Activated T-helper 1 cell treated with anti-CD3 and anti-CD28 coated beads, Interleukin-12 subunit alpha, Interleukin-12 subunit beta, Interleukin-2, Interleukin-4 antibody, amounts not matched to agents 30 ng/mL and 10 ng/mL and 1 ng/mL, durations not matched to agents 14 hours and 24 hours and 36 hours (primary cell): ENCODE results near the gene CYP3A4. TPM values are rescaled to one million over a fixed set of nuclear protein-coding genes. Genes with fewer than 3 reads are reported as not detected.
"Not testable (repeated sequence)": the region's sequence is repeated elsewhere in the genome, so short reads cannot be mapped to it uniquely, and the experiment has no call there.

Experiments
- DNase-seq: peaks from one replicate; pipeline ENCODE4 v3.0.0; 2021; ENCODE audit warnings: low spot score
- H3K27ac Mint-ChIP-seq: one replicate; pipeline ENCODE4 v1.8.0; 2021; ENCODE audit warnings: mild to moderate bottlenecking, mixed read lengths
- H3K27me3 Mint-ChIP-seq: one replicate; pipeline ENCODE4 v1.8.0; 2022; ENCODE audit warnings: mild to moderate bottlenecking, moderate library complexity, mixed read lengths; ENCODE audit not compliant: insufficient read depth
- H3K36me3 Mint-ChIP-seq: one replicate; pipeline ENCODE4 v1.8.0; 2021; ENCODE audit warnings: low read depth, mixed read lengths
- H3K4me1 Mint-ChIP-seq: one replicate; pipeline ENCODE4 v1.8.0; 2021; ENCODE audit warnings: low read depth, mixed read lengths
- H3K4me3 Mint-ChIP-seq: one replicate; pipeline ENCODE4 v1.8.0; 2021; ENCODE audit warnings: mild to moderate bottlenecking, moderate library complexity, mixed read lengths
- H3K9me3 Mint-ChIP-seq: one replicate; pipeline ENCODE4 v1.8.0; 2021; ENCODE audit warnings: mixed read lengths
- intact Hi-C: fragments of 100-400 bp; cut with micrococcal nuclease; formaldehyde crosslinking; loops from one replicate; pipeline ENCODE4 v1.15.1; 2024
- total RNA-seq: library from RNA; stranded (reverse); gene quantifications from 2 replicates; pipeline ENCODE4 v1.2.3, GENCODE V29; 2022

Gene CYP3A4
- total RNA-seq, 1 donor from 2014 or later = not detected

DNA sequence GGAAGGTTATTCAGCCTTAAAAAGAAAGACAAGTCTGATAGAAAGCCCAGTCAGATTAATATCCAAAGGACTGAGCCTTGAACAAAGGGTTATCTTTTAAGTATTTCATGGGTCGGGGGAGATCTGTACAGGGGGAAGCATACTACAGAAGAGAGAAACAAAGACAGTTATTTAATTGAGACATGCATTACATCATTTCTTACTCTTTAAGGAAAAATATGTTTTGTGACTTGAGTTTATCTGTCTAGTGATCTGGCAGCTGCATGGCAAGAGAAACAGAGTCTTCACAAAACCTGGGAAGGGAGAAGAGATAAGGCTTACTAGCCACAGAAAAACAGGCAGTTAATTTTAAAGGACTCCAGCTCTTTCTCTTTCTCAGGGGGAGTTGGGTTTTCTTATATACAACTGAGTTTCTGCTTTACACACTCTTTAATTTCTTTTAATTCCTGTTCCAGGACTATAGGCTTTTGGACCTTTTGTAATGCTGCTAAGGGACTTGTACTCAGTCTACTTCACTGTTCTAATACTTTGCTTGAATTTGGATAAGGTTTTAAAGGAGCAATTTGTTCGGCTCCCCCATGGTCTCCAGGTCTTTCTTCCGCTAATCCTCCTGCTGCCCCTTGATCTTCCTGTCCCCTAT, 23.0 kb upstream of the CYP3A4 start:
- intact Hi-C loops = no loop called here
- Mint-ChIP-seq H3K9me3 (no peaks in the 10 kb centered on the region), H3K27ac (no peak overlapping the region), H3K27me3 (peaks cover 8% of the 10 kb centered on the region), H3K4me1 (no peaks in the 10 kb centered on the region), H3K4me3 (no peak overlapping the region), H3K36me3 (no peaks in the 10 kb centered on the region)
- no peak for DNase-seq

- Mint-ChIP-seq H3K27me3 (peaks cover 11% of the 10 kb centered on the region), H3K27ac (no peak overlapping the region), H3K36me3 (no peaks in the 10 kb centered on the region), H3K4me3 (no peak overlapping the region), H3K4me1 (no peaks in the 10 kb centered on the region), H3K9me3 (no peaks in the 10 kb centered on the region)
- no peak for DNase-seq
- intact Hi-C loops = no loop called here
Observed at GRCh38 chr7:99805641-99806040, 21.7 kb upstream of the CYP3A4 start.

DNA sequence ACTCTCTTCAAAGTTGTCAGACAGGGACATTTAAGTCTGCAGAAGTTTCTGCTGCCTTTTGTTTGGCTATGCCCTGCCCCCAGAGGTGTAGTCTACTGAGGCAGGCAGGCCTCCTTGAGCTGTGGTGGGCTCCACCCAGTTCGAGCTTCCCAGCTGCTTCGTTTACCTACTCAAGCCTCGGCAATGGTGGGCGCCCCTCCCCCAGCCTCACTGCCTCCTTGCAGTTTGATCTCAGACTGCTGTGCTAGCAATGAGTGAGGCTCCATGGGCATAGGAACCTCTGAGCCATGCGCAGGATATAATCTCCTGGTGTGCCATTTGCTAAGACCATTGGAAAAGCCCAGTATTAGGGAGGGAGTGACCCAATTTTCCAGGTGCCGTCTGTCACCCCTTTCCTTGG, 19.1 kb upstream of the CYP3A4 start:
- intact Hi-C loops, H3K4me3 Mint-ChIP-seq, H3K4me1 Mint-ChIP-seq, H3K27ac Mint-ChIP-seq, H3K9me3 Mint-ChIP-seq, H3K36me3 Mint-ChIP-seq, DNase-seq: not testable (repeated sequence)
- peaks cover 21% of the 10 kb centered on the region for H3K27me3 Mint-ChIP-seq

DNA sequence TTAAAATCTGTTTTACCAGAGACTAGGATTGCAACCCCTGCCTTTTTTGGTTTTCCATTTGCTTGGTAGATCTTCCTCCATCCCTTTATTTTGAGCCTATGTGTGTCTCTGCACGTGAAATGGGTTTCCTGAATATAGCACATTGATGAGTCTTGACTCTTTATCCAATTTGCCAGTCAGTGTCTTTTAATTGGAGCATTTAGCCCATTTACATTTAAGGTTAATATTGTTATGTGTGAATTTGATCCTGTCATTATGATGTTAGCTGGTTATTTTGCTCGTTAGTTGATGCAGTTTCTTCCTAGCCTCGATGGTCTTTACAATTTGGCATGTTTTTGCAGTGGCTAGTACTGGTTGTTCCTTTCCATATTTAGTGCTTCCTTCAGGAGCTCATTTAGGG, 17.4 kb upstream of the CYP3A4 start:
- H3K9me3 Mint-ChIP-seq, DNase-seq, H3K4me1 Mint-ChIP-seq, H3K27ac Mint-ChIP-seq, H3K36me3 Mint-ChIP-seq, intact Hi-C loops, H3K4me3 Mint-ChIP-seq: not testable (repeated sequence)
- H3K27me3 Mint-ChIP-seq = peaks cover 21% of the 10 kb centered on the region

- H3K27ac Mint-ChIP-seq = no peak overlapping the region
- peaks cover 15% of the 10 kb centered on the region for H3K27me3 Mint-ChIP-seq
- no peak overlapping the region for H3K4me3 Mint-ChIP-seq
- intact Hi-C loops = no loop called here
- H3K9me3 Mint-ChIP-seq = no peaks in the 10 kb centered on the region
- no peaks in the 10 kb centered on the region for H3K36me3 Mint-ChIP-seq
- no peaks in the 10 kb centered on the region for H3K4me1 Mint-ChIP-seq
- DNase-seq = no peak
Observed at GRCh38 chr7:99798972-99799371, 15.0 kb upstream of the CYP3A4 start.

GRCh38 chr7:99795864-99796263, 11.9 kb upstream of the CYP3A4 start:
- DNase-seq, H3K27ac Mint-ChIP-seq, H3K4me3 Mint-ChIP-seq, H3K9me3 Mint-ChIP-seq, H3K36me3 Mint-ChIP-seq, intact Hi-C loops, H3K4me1 Mint-ChIP-seq: not testable (repeated sequence)
- peaks cover 13% of the 10 kb centered on the region for H3K27me3 Mint-ChIP-seq

- Mint-ChIP-seq H3K27ac (no peak overlapping the region), H3K36me3 (no peaks in the 10 kb centered on the region), H3K4me3 (no peak overlapping the region)
Observed at GRCh38 chr7:99794585-99795502, 10.9 kb upstream of the CYP3A4 start.

DNA sequence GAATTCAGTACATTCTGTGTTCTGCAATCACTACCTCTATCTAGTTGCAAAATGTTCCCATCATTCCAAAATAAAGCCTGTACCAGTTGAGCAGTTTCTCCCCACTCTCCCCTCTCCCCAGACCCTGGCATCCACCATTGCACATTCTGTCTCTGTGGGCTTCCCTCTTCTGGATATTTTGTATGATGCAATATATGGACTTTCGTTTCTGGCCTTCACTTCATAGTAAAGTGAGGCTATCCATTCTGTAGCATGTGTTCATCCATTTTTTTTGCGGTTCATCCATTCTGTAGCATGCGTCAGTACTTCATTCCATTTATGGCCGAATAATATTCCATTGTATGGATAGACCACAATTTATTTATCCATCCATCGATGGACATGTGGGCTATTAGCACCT, 9.5 kb upstream of the CYP3A4 start:
- Mint-ChIP-seq H3K27ac (no peak overlapping the region), H3K4me3 (no peak overlapping the region), H3K4me1 (peaks cover 10% of the 10 kb centered on the region), H3K36me3 (no peaks in the 10 kb centered on the region), H3K9me3 (peaks cover 12% of the 10 kb centered on the region), H3K27me3 (peaks cover 1% of the 10 kb centered on the region)
- DNase-seq = no peak
- intact Hi-C loops = no loop called here

More at GRCh38 chr7:99794585-99795502, 10.9 kb upstream of the CYP3A4 start:
- peaks cover under 1% of the 10 kb centered on the region for H3K4me1 Mint-ChIP-seq
- H3K27me3 Mint-ChIP-seq = peaks cover 6% of the 10 kb centered on the region
- DNase-seq = no peak
- intact Hi-C loops = no loop called here
- peaks cover 6% of the 10 kb centered on the region for H3K9me3 Mint-ChIP-seq

GRCh38 chr7:99792967-99793366, 9.0 kb upstream of the CYP3A4 start:
- DNase-seq = no peak
- intact Hi-C loops = no loop called here
- Mint-ChIP-seq H3K4me3 (no peak overlapping the region), H3K27me3 (no peaks in the 10 kb centered on the region), H3K9me3 (peaks cover 12% of the 10 kb centered on the region), H3K27ac (no peak overlapping the region), H3K36me3 (no peaks in the 10 kb centered on the region), H3K4me1 (peaks cover 15% of the 10 kb centered on the region)

DNA sequence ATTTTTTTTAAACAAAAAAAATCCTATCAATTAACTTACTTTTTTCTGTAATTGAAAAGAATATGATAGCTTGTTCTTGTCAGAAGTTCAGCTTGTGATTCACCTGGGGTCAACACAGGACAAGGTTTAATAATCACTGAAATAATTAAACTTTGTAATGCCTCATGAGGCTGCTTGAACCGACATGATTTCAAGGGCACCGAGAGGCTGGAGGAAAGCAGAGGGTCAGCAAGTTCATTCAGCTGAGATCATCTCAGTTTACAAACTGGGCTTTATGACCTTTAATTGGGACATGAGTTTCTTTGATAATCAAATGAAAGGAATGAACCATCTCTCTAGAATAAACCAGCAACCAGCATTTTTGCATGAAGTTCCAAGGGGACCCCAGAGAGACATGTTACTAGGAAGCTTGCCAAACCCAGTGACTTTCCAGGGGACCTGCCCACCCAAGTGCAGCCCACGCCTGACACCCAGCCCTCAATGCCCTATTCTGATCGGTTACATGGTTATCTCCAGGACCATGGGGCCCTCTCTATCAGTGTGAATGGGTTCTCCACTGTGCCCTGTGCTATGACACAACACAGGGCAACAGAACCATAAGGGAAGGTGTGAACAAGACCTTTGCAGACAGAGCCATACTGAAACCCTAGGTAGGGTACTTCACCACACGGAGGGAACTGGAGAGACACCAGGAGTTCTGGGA, 7.8 kb upstream of the CYP3A4 start:
- peaks cover 12% of the 10 kb centered on the region for H3K9me3 Mint-ChIP-seq
- intact Hi-C loops = no loop called here
- H3K27me3 Mint-ChIP-seq = no peaks in the 10 kb centered on the region
- H3K4me3 Mint-ChIP-seq = no peak overlapping the region
- DNase-seq = no peak
- H3K4me1 Mint-ChIP-seq = peaks cover 21% of the 10 kb centered on the region
- no peak overlapping the region for H3K27ac Mint-ChIP-seq
- no peaks in the 10 kb centered on the region for H3K36me3 Mint-ChIP-seq

- H3K27ac Mint-ChIP-seq = no peak overlapping the region
- H3K4me3 Mint-ChIP-seq = no peak overlapping the region
- intact Hi-C loops = no loop called here
- DNase-seq = no peak
- no peaks in the 10 kb centered on the region for H3K27me3 Mint-ChIP-seq
- H3K4me1 Mint-ChIP-seq = peaks cover 23% of the 10 kb centered on the region
- peaks cover 12% of the 10 kb centered on the region for H3K9me3 Mint-ChIP-seq
- no peaks in the 10 kb centered on the region for H3K36me3 Mint-ChIP-seq
Observed at GRCh38 chr7:99791021-99791420, 7.0 kb upstream of the CYP3A4 start.

DNA sequence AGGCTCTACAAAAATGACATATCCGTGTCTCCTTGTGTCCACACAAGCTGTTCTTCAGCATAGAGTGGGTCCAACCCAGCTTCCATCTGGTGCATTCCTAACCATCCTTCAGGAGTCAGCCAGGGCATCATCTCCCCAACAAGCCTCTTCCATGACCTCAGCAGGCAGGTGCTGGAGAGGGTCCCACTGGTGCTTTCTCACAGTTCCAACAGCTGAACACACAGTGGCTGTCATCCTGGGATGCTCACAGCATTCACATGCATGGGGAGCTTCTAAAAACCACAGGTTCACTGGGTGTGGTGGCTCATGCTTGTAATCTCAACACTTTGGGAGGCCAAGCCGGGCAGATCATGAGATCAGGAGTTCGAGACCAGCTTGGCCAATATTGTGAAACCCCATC, 6.4 kb upstream of the CYP3A4 start:
- peaks cover 12% of the 10 kb centered on the region for H3K9me3 Mint-ChIP-seq
- no peaks in the 10 kb centered on the region for H3K27me3 Mint-ChIP-seq

More for the DNA sequence above, 6.4 kb upstream of the CYP3A4 start:
- no peaks in the 10 kb centered on the region for H3K36me3 Mint-ChIP-seq
- intact Hi-C loops = no loop called here
- DNase-seq = no peak
- H3K4me3 Mint-ChIP-seq = no peak overlapping the region
- H3K27ac Mint-ChIP-seq = no peak overlapping the region
- H3K4me1 Mint-ChIP-seq = peaks cover 23% of the 10 kb centered on the region
